Erythroblast (primary cell): Measurements from ENCODE around the gene GH2.
"Not testable (repeated sequence)": the region's sequence is repeated elsewhere in the genome, so short reads cannot be mapped to it uniquely, and the experiment has no call there.

Experiments
- DNase-seq, 2 experiments: peaks; one replicate each; lab custom pipeline; 2025; lab: John Stamatoyannopoulos, UW
- GATA1 ChIP-seq: IDR thresholded peaks from 2 replicates; pipeline ENCODE4 v1.6.1; 2011; ENCODE audit warnings: low read depth, mild to moderate bottlenecking, control low read depth, low read length, moderate library complexity
- POLR2A ChIP-seq: IDR thresholded peaks from 2 replicates; pipeline ENCODE4 v1.6.1; 2011; ENCODE audit warnings: mild to moderate bottlenecking, low read length

Gene GH2

GRCh38 chr17:63881935-63882601 is at the start of gene GH2:
Gene GH2, minus strand, starts transcription at chr17:63881944. Its CDS starts 143 bp downstream, at chr17:63881801.
- TF ChIP-seq GATA1 (no peak), POLR2A (no peak)
- DNase-seq = peak in 1 of 2 experiments; percentile 70

- TF ChIP-seq POLR2A (no peak), GATA1 (no peak)
- peak in 1 of 2 experiments; percentile 26 for DNase-seq
These were observed 49.3 kb upstream of the GH2 start for GRCh38 chr17:63930951-63931575.

GRCh38 chr17:63929860-63930766 is 48.4 kb upstream of the GH2 start:
- TF ChIP-seq GATA1 (no peak), POLR2A (no peak)
- DNase-seq = no peak

GRCh38 chr17:63928966-63929695 is 47.4 kb upstream of the GH2 start:
- DNase-seq = no peak
- TF ChIP-seq GATA1 = no peak
- TF ChIP-seq POLR2A = no peak

- DNase-seq = no peak
- TF ChIP-seq GATA1 (no peak), POLR2A (no peak)
These were observed 46.5 kb upstream of the GH2 start for GRCh38 chr17:63928172-63928666.

GRCh38 chr17:63927464-63928171 is 45.9 kb upstream of the GH2 start:
- no peak for DNase-seq
- TF ChIP-seq POLR2A (no peak), GATA1 (no peak)

- TF ChIP-seq GATA1 = no peak
- TF ChIP-seq POLR2A = no peak
These were observed 44.4 kb upstream of the GH2 start for GRCh38 chr17:63926164-63926563.

GRCh38 chr17:63925615-63926014 is 43.9 kb upstream of the GH2 start:
- no peak for DNase-seq
- TF ChIP-seq POLR2A (no peak), GATA1 (no peak)

More at GRCh38 chr17:63926164-63926563, 44.4 kb upstream of the GH2 start:
- DNase-seq = no peak

GRCh38 chr17:63922402-63922801 is 40.7 kb upstream of the GH2 start:
- not testable (repeated sequence) for DNase-seq

GRCh38 chr17:63920779-63921178 is 39.0 kb upstream of the GH2 start:
- not testable (repeated sequence) for DNase-seq

GRCh38 chr17:63920050-63920449 is 38.3 kb upstream of the GH2 start:
- not testable (repeated sequence) for DNase-seq

GRCh38 chr17:63919311-63919723 is 37.6 kb upstream of the GH2 start:
- DNase-seq = peak; percentile 57 to 82
- no peak for TF ChIP-seq POLR2A
- no peak for TF ChIP-seq GATA1

- not testable (repeated sequence) for DNase-seq
These were observed 37.1 kb upstream of the GH2 start, which contains the start of gene GH1 for GRCh38 chr17:63918789-63919305. Gene GH1, minus strand, starts transcription at chr17:63918839. Its CDS starts 63 bp downstream, at chr17:63918776.
